Activated CD4-positive, alpha-beta T cell treated with anti-CD3 and anti-CD28 coated beads, Interleukin-2, Interleukin-6, amounts not matched to agents 100 ng/mL and 50 ng/mL, durations not matched to agents 16 hours and 8 hours (primary cell): Measurements from ENCODE around the gene DSG3.
"Not testable (repeated sequence)": the region's sequence is repeated elsewhere in the genome, so short reads cannot be mapped to it uniquely, and the experiment has no call there.

Source experiments
- DNase-seq: peaks from one replicate; pipeline ENCODE4 v3.0.0-alpha.2; 2020

The DSG3 gene

GRCh38 chr18:31494705-31495244, 47.2 kb downstream of the DSG3 start:
- DNase-seq = not testable (repeated sequence)

- DNase-seq = no peak
These were observed 49.9 kb downstream of the DSG3 start for GRCh38 chr18:31497404-31497835.

- DNase-seq = peak; percentile 28
These were observed 50.5 kb downstream of the DSG3 start, which contains the start of gene DSG2 for GRCh38 chr18:31497836-31498573. Gene DSG2, plus strand, starts transcription at chr18:31498177. Its CDS starts 75 bp downstream, at chr18:31498252.

- no peak for DNase-seq
These were observed 51.3 kb downstream of the DSG3 start for GRCh38 chr18:31498574-31499524.

GRCh38 chr18:31500051-31500688, 52.6 kb downstream of the DSG3 start:
- no peak for DNase-seq

GRCh38 chr18:31503011-31503410, 55.5 kb downstream of the DSG3 start:
- DNase-seq = no peak

- no peak for DNase-seq
These were observed 57.1 kb downstream of the DSG3 start for GRCh38 chr18:31504455-31505147.

- no peak for DNase-seq
These were observed 57.6 kb downstream of the DSG3 start for GRCh38 chr18:31505156-31505555.

- no peak for DNase-seq
These were observed 58.6 kb downstream of the DSG3 start for GRCh38 chr18:31506024-31506742.

- DNase-seq = not testable (repeated sequence)
These were observed 59.6 kb downstream of the DSG3 start for GRCh38 chr18:31507124-31507523.

GRCh38 chr18:31508781-31509180, 61.2 kb downstream of the DSG3 start:
- no peak for DNase-seq

GRCh38 chr18:31509571-31509970, 62.0 kb downstream of the DSG3 start:
- no peak for DNase-seq

GRCh38 chr18:31510319-31510718, 62.8 kb downstream of the DSG3 start:
- DNase-seq = no peak

- DNase-seq = no peak
These were observed 63.6 kb downstream of the DSG3 start for GRCh38 chr18:31511098-31511497.

- no peak for DNase-seq
These were observed 64.7 kb downstream of the DSG3 start for GRCh38 chr18:31512203-31512764.

- no peak for DNase-seq
These were observed 65.8 kb downstream of the DSG3 start for GRCh38 chr18:31513189-31513935.

GRCh38 chr18:31516437-31516836, 68.9 kb downstream of the DSG3 start:
- no peak for DNase-seq

GRCh38 chr18:31526374-31526773, 78.8 kb downstream of the DSG3 start:
- DNase-seq = no peak
